Upper lobe of right lung (tissue), 1 donor: ENCODE results near the gene PEPD. TPM values are rescaled to one million over a fixed set of nuclear protein-coding genes. Genes with fewer than 3 reads are reported as not detected.

Experiments
- ATAC-seq: fragments of 200-7000 bp; cut with Tn5 transposase; one replicate; pipeline ENCODE4 v1.9.1; 2020; ENCODE audit warnings: mild to moderate bottlenecking, moderate library complexity
- DNase-seq: peaks from one replicate; pipeline ENCODE4 v3.0.0-alpha.2; 2020
- H3K27ac ChIP-seq: fragments of 200-600 bp; one replicate; pipeline ENCODE4 v1.8.0; 2022
- H3K27me3 ChIP-seq: fragments of 200-600 bp; one replicate; pipeline ENCODE4 v1.8.0; 2022; ENCODE audit warnings: mild to moderate bottlenecking
- H3K36me3 ChIP-seq: fragments of 200-600 bp; one replicate; pipeline ENCODE4 v1.8.0; 2022
- H3K4me1 ChIP-seq: fragments of 200-600 bp; one replicate; pipeline ENCODE4 v1.8.0; 2022
- H3K4me3 ChIP-seq: fragments of 200-600 bp; one replicate; pipeline ENCODE4 v1.8.0; 2022; ENCODE audit warnings: mild to moderate bottlenecking
- H3K9me3 ChIP-seq: fragments of 200-600 bp; one replicate; pipeline ENCODE4 v1.8.0; 2022
- CTCF ChIP-seq: fragments of 200-600 bp; IDR thresholded peaks from one replicate; pipeline ENCODE4 v1.8.0; 2022; ENCODE audit warnings: antibody characterized with exemption
- intact Hi-C: fragments of 100-400 bp; cut with DNase I; formaldehyde crosslinking; loops from one replicate; pipeline ENCODE4 v1.11.0; 2022
- total RNA-seq: library from RNA; stranded (reverse); fragmentation: NEBNext Ultra II Directional; extraction: Animal tissue kit (Norgen Biotek cat#: 25700); gene quantifications from one replicate; pipeline ENCODE4 v1.2.1, GENCODE V29; 2021
- donor health status: DM: no; HTN: yes; CAD: no; lungs with severe emphysema.

Gene PEPD
- total RNA-seq, 1 donor from 2014 or later, result 78.4 TPM

- ATAC-seq (no peak), DNase-seq (no peak)
- no peaks in the 10 kb centered on the region for H3K9me3 ChIP-seq
- H3K27ac ChIP-seq, result no peak overlapping the region
- H3K27me3 ChIP-seq, result peaks cover 9% of the 10 kb centered on the region
- TF ChIP-seq CTCF, result no peak
- H3K4me3 ChIP-seq, result no peak overlapping the region
- no peaks in the 10 kb centered on the region for H3K36me3 ChIP-seq
- intact Hi-C loops, result no loop called here
- no peaks in the 10 kb centered on the region for H3K4me1 ChIP-seq
Observed at GRCh38 chr19:33343859-33344572, 177.6 kb downstream of the PEPD start.

GRCh38 chr19:33343301-33343700 lies 178.3 kb downstream of the PEPD start:
- peak; percentile 49 for ATAC-seq

GRCh38 chr19:33340991-33341390 lies 180.6 kb downstream of the PEPD start:
- H3K36me3 ChIP-seq, result no peaks in the 10 kb centered on the region
- ATAC-seq (no peak), DNase-seq (no peak)
- H3K4me1 ChIP-seq, result no peaks in the 10 kb centered on the region
- H3K27ac ChIP-seq, result no peak overlapping the region
- H3K9me3 ChIP-seq, result no peaks in the 10 kb centered on the region
- TF ChIP-seq CTCF, result no peak
- H3K4me3 ChIP-seq, result no peak overlapping the region
- no peaks in the 10 kb centered on the region for H3K27me3 ChIP-seq
- intact Hi-C loops, result no loop called here

More at GRCh38 chr19:33343301-33343700, 178.3 kb downstream of the PEPD start:
- no peak overlapping the region for H3K4me3 ChIP-seq
- intact Hi-C loops, result no loop called here
- peaks cover 9% of the 10 kb centered on the region for H3K27me3 ChIP-seq
- no peak overlapping the region for H3K27ac ChIP-seq
- no peak for TF ChIP-seq CTCF
- H3K36me3 ChIP-seq, result no peaks in the 10 kb centered on the region
- no peaks in the 10 kb centered on the region for H3K4me1 ChIP-seq
- no peaks in the 10 kb centered on the region for H3K9me3 ChIP-seq
- no peak for DNase-seq

- H3K4me3 ChIP-seq, result no peak overlapping the region
- ATAC-seq (no peak), DNase-seq (no peak)
- no peak for TF ChIP-seq CTCF
- no peaks in the 10 kb centered on the region for H3K27me3 ChIP-seq
- no peaks in the 10 kb centered on the region for H3K36me3 ChIP-seq
- no peaks in the 10 kb centered on the region for H3K4me1 ChIP-seq
- intact Hi-C loops, result no loop called here
- no peaks in the 10 kb centered on the region for H3K9me3 ChIP-seq
- H3K27ac ChIP-seq, result no peak overlapping the region
Observed at GRCh38 chr19:33339016-33339984, 182.3 kb downstream of the PEPD start.

Other genes starting within 250 kb of the PEPD start
- 59.1 TPM for gene CEBPA, start 219.3 kb downstream of the PEPD start, total RNA-seq
- gene CEBPG, start 148.1 kb downstream of the PEPD start, total RNA-seq, result 32.3 TPM
- 0.64 TPM for gene CHST8, start 100.2 kb upstream of the PEPD start, total RNA-seq